A549 (cell line): ENCODE measurements around the gene FSTL3. TPM values are rescaled to one million over a fixed set of nuclear protein-coding genes. Genes with fewer than 3 reads are reported as not detected.

ENCODE experiments used
- ATAC-seq, 2 experiments: fragments of 200-7000 bp in 1 of 2; fragments of >200 bp in 1 of 2; cut with Nextera tagmentation in 1 of 2; cut with Tn5 transposase in 1 of 2; 3 replicates each; pipeline versions ENCODE4 v1.8.0 to v1.9.1; 2018 to 2020; ENCODE audit warnings: mild to moderate bottlenecking in 1 of 2, moderate library complexity in 1 of 2
- CTCF ChIA-PET: fragments of 300-600 bp; sonication (Branson Sonifier 250); formaldehyde crosslinking; extraction: SDS; loops from one replicate; lab custom pipeline; 2021; ENCODE audit warnings: antibody characterized with exemption, inconsistent platforms; lab: Yijun Ruan, JAX
- POLR2A ChIA-PET: fragments of 350-600 bp; formaldehyde crosslinking; extraction: SDS; loops from one replicate; lab custom pipeline; 2021; ENCODE audit warnings: antibody characterized with exemption, inconsistent platforms; lab: Yijun Ruan, JAX
- DNase-seq, 2 experiments: peaks; one replicate each; pipeline versions ENCODE4 v3.0.0 to v3.0.0-alpha.2; 2011 to 2016; ENCODE audit warnings: low read depth in 1 of 2, low spot score in 1 of 2
- FAIRE-seq: peaks from 2 replicates; lab custom pipeline; 2011; peaks lifted over from hg19 to GRCh38; lab: Jason Lieb, UNC
- H3K27ac ChIP-seq, 2 experiments: fragments of >200 bp; sonication (Bioruptor Twin); formaldehyde crosslinking; 3 replicates each; pipeline ENCODE4 v1.5.1; 2016 to 2017
- H3K4me1 ChIP-seq: fragments of >200 bp; sonication (Bioruptor Twin); formaldehyde crosslinking; 3 replicates; pipeline ENCODE4 v1.6.1; 2016
- H3K4me2 ChIP-seq: fragments of >200 bp; sonication (Bioruptor Twin); formaldehyde crosslinking; 3 replicates; pipeline ENCODE4 v1.6.1; 2016
- H3K4me3 ChIP-seq: fragments of >200 bp; sonication (Bioruptor Twin); formaldehyde crosslinking; 3 replicates; pipeline ENCODE4 v1.5.1; 2016
- H3K9me3 ChIP-seq: fragments of >200 bp; sonication (Bioruptor Twin); formaldehyde crosslinking; 3 replicates; pipeline ENCODE4 v1.6.1; 2016
- CBX8 ChIP-seq: fragments of 200-600 bp; sonication (generic); IDR thresholded peaks from 2 replicates; pipeline ENCODE4 v1.6.1; 2016
- EP300 ChIP-seq, 2 experiments: fragments of >200 bp; sonication (Bioruptor Twin); formaldehyde crosslinking; IDR thresholded peaks; 2 replicates in 1 of 2; 3 replicates in 1 of 2; pipeline ENCODE4 v1.6.1; 2016 to 2017
- ESRRA ChIP-seq: fragments of 150-350 bp; IDR thresholded peaks from 2 replicates; pipeline ENCODE4 v1.6.1; 2014; ENCODE audit warnings: mild to moderate bottlenecking, low read length, borderline replicate concordance
- FOSL2 ChIP-seq, 2 experiments: fragments of 450-650 bp in 1 of 2; fragments of >200 bp in 1 of 2; sonication (Bioruptor Twin) in 1 of 2; formaldehyde crosslinking; IDR thresholded peaks; 2 replicates each; pipeline versions ENCODE4 v1.5.0 to v1.6.1; 2016 to 2020; ENCODE audit warnings: mild to moderate bottlenecking in 1 of 2, moderate library complexity in 1 of 2
- KDM1A ChIP-seq: fragments of 200-600 bp; sonication (generic); IDR thresholded peaks from 2 replicates; pipeline ENCODE4 v1.6.1; 2016; ENCODE audit warnings: low read depth, mild to moderate bottlenecking
- MYC ChIP-seq: IDR thresholded peaks from 2 replicates; pipeline ENCODE4 v1.6.1; 2012; ENCODE audit warnings: mild to moderate bottlenecking, inconsistent platforms, low read length, improper control_type of control experiment, borderline replicate concordance
- PHF8 ChIP-seq: fragments of 200-600 bp; sonication (generic); IDR thresholded peaks from 2 replicates; pipeline ENCODE4 v1.6.1; 2016; ENCODE audit warnings: low read depth, mild to moderate bottlenecking, antibody characterized with exemption, moderate library complexity, borderline replicate concordance
- POLR2A ChIP-seq: IDR thresholded peaks from 2 replicates; pipeline ENCODE4 v1.6.1; 2012; ENCODE audit warnings: mild to moderate bottlenecking, low read length
- POLR2AphosphoS2 ChIP-seq: conservative IDR thresholded peaks from 2 replicates; pipeline ENCODE4 v1.6.1; 2012; ENCODE audit warnings: low read length, improper control_type of control experiment, inconsistent platforms
- RCOR1 ChIP-seq: fragments of 150-350 bp; IDR thresholded peaks from 2 replicates; pipeline ENCODE4 v1.6.1; 2014; ENCODE audit warnings: antibody characterized with exemption, low read length, low read depth
- TFCP2L1 ChIP-seq: fragments of 250-450 bp; sonication (Bioruptor Pico); IDR thresholded peaks from 2 replicates; pipeline ENCODE4 v1.5.0; 2021; ENCODE audit warnings: mild to moderate bottlenecking
- TP53 ChIP-seq: fragments of 250-450 bp; sonication (Bioruptor Pico); IDR thresholded peaks from 2 replicates; pipeline ENCODE4 v1.5.0; 2021; ENCODE audit warnings: mild to moderate bottlenecking, moderate library complexity
- ZSCAN20 ChIP-seq: fragments of 250-450 bp; sonication (Bioruptor Pico); IDR thresholded peaks from 2 replicates; pipeline ENCODE4 v1.8.0; 2022; ENCODE audit warnings: mild to moderate bottlenecking, moderate library complexity
- WGBS: methylation state at CpG from one replicate; pipeline ENCODE4 v1.1.6; 2017; ENCODE audit errors: missing lambda C conversion rate; 5-methylcytosine and 5-hydroxymethylcytosine counted together
- polyA plus RNA-seq, 4 experiments: library from polyadenylated mRNA; depleted of rRNA in 3 of 4; stranded (reverse); fragments of >200 nt; fragmentation: RNase III in 1 of 4; extraction: RNeasy Plus Mini Kit Qiagen cat#74134 plus additional on column Dnase treatment in 1 of 4; gene quantifications; 2 replicates in 3 of 4; 3 replicates in 1 of 4; pipeline ENCODE4 v1.2.3, GENCODE V29; 2011 to 2017
- TF ChIP-seq, protein P1 (sequence below): fragments of >200 bp; sonication (Bioruptor Twin); formaldehyde crosslinking; IDR thresholded peaks from 3 replicates; pipeline ENCODE4 v1.5.1; 2016
- TF ChIP-seq, protein P2 (sequence below): IDR thresholded peaks from 2 replicates; pipeline ENCODE4 v1.6.1; 2012
- TF ChIP-seq, protein P3 (sequence below): IDR thresholded peaks from 2 replicates; pipeline ENCODE4 v1.6.1; 2012; ENCODE audit warnings: low read depth, borderline replicate concordance
- TF ChIP-seq, protein P4 (sequence below): fragments of >200 bp; sonication (Bioruptor Twin); formaldehyde crosslinking; IDR thresholded peaks from 2 replicates; pipeline ENCODE4 v1.6.1; 2016
- TF ChIP-seq, protein P5 (sequence below): fragments of 200-600 bp; sonication (generic); IDR thresholded peaks from 2 replicates; pipeline ENCODE4 v1.6.1; 2016; ENCODE audit warnings: antibody characterized with exemption, mild to moderate bottlenecking, moderate library complexity
- TF ChIP-seq, protein P6 (sequence below): fragments of 250-450 bp; sonication (Bioruptor Pico); IDR thresholded peaks from 2 replicates; pipeline ENCODE4 v1.5.0; 2021; ENCODE audit warnings: mild to moderate bottlenecking, moderate library complexity, borderline replicate concordance

The FSTL3 gene
- polyA plus RNA-seq, 2 of the 4 experiments (the other 2 are of a cell fraction) = 58.1 to 131 TPM

DNA sequence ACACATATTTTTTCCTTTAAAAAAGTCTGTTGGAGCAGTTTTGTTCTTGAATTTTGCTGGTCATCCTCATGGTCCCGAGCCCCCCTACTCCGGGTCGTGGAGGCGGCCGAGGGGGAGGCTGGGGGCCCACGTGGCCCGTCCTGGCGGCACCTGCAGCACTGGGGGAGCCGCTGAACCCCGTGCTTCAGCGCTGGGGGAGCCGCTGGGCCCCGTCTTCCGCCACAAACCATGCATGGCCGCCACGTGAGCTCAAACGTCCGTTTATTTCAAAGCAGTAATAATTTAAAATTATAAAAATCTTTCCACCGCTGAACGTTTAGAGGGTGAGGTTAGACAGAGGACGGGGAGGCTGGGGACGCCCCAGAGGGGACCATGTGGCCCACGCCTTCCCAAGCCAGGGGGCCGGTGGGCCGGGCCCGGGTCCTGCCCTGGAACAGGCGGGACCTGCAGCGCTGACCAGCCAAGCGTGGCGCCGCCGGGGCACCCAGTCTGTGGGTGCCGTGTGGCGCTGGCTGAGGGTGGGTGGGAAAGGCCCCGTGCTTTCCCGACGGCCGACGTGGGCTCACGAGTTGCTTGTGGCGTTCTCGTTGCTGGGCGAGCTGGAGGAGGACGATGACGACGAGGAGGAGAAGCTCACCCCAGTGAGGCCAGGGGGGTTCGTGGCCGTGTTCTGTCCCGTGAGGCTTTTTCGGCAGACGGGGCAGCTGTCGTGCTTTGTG is 28.5 kb upstream of the FSTL3 start:
- WGBS = 91% methylated on average over 38 of the region's 52 CpGs
- no peak for DNase-seq
- H3K4me1 ChIP-seq = no peaks in the 10 kb centered on the region
- H3K4me3 ChIP-seq = no peak overlapping the region
- FAIRE-seq = no peak
- TF ChIP-seq EP300 (IDR thresholded peaks at IDR 0.05) (no peak), TP53 (CRISPR knock-in tag) (no peak), ESRRA (no peak), FOSL2 (IDR thresholded peaks at IDR 0.05) (no peak), FOSL2 (CRISPR knock-in tag; IDR thresholded peaks at IDR 0.05) (no peak), POLR2A (no peak), POLR2AphosphoS2 (no peak), PHF8 (no peak), ZSCAN20 (no peak), MYC (no peak), RCOR1 (no peak), KDM1A (no peak), CBX8 (no peak), TFCP2L1 (CRISPR knock-in tag) (no peak)
- TF ChIP-seq, protein P1, sequence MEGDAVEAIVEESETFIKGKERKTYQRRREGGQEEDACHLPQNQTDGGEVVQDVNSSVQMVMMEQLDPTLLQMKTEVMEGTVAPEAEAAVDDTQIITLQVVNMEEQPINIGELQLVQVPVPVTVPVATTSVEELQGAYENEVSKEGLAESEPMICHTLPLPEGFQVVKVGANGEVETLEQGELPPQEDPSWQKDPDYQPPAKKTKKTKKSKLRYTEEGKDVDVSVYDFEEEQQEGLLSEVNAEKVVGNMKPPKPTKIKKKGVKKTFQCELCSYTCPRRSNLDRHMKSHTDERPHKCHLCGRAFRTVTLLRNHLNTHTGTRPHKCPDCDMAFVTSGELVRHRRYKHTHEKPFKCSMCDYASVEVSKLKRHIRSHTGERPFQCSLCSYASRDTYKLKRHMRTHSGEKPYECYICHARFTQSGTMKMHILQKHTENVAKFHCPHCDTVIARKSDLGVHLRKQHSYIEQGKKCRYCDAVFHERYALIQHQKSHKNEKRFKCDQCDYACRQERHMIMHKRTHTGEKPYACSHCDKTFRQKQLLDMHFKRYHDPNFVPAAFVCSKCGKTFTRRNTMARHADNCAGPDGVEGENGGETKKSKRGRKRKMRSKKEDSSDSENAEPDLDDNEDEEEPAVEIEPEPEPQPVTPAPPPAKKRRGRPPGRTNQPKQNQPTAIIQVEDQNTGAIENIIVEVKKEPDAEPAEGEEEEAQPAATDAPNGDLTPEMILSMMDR = no peak
- TF ChIP-seq, protein P2, sequence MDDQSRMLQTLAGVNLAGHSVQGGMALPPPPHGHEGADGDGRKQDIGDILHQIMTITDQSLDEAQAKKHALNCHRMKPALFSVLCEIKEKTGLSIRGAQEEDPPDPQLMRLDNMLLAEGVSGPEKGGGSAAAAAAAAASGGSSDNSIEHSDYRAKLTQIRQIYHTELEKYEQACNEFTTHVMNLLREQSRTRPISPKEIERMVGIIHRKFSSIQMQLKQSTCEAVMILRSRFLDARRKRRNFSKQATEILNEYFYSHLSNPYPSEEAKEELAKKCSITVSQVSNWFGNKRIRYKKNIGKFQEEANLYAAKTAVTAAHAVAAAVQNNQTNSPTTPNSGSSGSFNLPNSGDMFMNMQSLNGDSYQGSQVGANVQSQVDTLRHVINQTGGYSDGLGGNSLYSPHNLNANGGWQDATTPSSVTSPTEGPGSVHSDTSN = no peak
- TF ChIP-seq, protein P3, sequence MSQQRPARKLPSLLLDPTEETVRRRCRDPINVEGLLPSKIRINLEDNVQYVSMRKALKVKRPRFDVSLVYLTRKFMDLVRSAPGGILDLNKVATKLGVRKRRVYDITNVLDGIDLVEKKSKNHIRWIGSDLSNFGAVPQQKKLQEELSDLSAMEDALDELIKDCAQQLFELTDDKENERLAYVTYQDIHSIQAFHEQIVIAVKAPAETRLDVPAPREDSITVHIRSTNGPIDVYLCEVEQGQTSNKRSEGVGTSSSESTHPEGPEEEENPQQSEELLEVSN = no peak
- TF ChIP-seq, protein P4, sequence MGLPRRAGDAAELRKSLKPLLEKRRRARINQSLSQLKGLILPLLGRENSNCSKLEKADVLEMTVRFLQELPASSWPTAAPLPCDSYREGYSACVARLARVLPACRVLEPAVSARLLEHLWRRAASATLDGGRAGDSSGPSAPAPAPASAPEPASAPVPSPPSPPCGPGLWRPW = no peak
- TF ChIP-seq, protein P5, sequence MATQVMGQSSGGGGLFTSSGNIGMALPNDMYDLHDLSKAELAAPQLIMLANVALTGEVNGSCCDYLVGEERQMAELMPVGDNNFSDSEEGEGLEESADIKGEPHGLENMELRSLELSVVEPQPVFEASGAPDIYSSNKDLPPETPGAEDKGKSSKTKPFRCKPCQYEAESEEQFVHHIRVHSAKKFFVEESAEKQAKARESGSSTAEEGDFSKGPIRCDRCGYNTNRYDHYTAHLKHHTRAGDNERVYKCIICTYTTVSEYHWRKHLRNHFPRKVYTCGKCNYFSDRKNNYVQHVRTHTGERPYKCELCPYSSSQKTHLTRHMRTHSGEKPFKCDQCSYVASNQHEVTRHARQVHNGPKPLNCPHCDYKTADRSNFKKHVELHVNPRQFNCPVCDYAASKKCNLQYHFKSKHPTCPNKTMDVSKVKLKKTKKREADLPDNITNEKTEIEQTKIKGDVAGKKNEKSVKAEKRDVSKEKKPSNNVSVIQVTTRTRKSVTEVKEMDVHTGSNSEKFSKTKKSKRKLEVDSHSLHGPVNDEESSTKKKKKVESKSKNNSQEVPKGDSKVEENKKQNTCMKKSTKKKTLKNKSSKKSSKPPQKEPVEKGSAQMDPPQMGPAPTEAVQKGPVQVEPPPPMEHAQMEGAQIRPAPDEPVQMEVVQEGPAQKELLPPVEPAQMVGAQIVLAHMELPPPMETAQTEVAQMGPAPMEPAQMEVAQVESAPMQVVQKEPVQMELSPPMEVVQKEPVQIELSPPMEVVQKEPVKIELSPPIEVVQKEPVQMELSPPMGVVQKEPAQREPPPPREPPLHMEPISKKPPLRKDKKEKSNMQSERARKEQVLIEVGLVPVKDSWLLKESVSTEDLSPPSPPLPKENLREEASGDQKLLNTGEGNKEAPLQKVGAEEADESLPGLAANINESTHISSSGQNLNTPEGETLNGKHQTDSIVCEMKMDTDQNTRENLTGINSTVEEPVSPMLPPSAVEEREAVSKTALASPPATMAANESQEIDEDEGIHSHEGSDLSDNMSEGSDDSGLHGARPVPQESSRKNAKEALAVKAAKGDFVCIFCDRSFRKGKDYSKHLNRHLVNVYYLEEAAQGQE = no peak
- TF ChIP-seq, protein P6, sequence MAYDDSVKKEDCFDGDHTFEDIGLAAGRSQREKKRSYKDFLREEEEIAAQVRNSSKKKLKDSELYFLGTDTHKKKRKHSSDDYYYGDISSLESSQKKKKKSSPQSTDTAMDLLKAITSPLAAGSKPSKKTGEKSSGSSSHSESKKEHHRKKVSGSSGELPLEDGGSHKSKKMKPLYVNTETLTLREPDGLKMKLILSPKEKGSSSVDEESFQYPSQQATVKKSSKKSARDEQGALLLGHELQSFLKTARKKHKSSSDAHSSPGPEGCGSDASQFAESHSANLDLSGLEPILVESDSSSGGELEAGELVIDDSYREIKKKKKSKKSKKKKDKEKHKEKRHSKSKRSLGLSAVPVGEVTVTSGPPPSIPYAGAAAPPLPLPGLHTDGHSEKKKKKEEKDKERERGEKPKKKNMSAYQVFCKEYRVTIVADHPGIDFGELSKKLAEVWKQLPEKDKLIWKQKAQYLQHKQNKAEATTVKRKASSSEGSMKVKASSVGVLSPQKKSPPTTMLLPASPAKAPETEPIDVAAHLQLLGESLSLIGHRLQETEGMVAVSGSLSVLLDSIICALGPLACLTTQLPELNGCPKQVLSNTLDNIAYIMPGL (CRISPR knock-in tag) = no peak
- CTCF ChIA-PET = interaction anchor here (1.0 to 1.4 kb wide), 2 partner anchors 12 to 86 kb away, joined by 3 to 4 read pairs; no protein-coding TSS in a partner anchor
- POLR2A ChIA-PET = no interaction called here
- no peaks in the 10 kb centered on the region for H3K9me3 ChIP-seq
- ATAC-seq = no peak
- no peak overlapping the region for H3K4me2 ChIP-seq
- H3K27ac ChIP-seq = no peak overlapping the region
